AG09319 (cell line): ENCODE data around the gene FMN1.

Experiments
- DNase-seq: peaks from one replicate; pipeline ENCODE4 v3.0.0-alpha.2; 2010; ENCODE audit warnings: low read depth; ENCODE audit errors: extremely low read depth
- CTCF ChIP-seq: IDR thresholded peaks from 2 replicates; pipeline ENCODE4 v1.5.1; 2011; ENCODE audit warnings: low read depth, mild to moderate bottlenecking, inconsistent platforms, low read length, moderate library complexity

FMN1 gene

GRCh38 chr15:33234020-33234461, 39.5 kb upstream of the FMN1 start:
- peak; percentile 55 for TF ChIP-seq CTCF
- DNase-seq = peak; percentile 4

- no peak; the same call in 1 of the 2 replicates for TF ChIP-seq CTCF
- DNase-seq = no peak
Observed at GRCh38 chr15:33226559-33227181, 32.2 kb upstream of the FMN1 start.

GRCh38 chr15:33218071-33218491, 23.6 kb upstream of the FMN1 start:
- no peak for DNase-seq

GRCh38 chr15:33215941-33216872, 21.7 kb upstream of the FMN1 start:
- TF ChIP-seq CTCF = peak; percentile 46

More at GRCh38 chr15:33218071-33218491, 23.6 kb upstream of the FMN1 start:
- TF ChIP-seq CTCF = no peak

GRCh38 chr15:33211176-33211808, 16.8 kb upstream of the FMN1 start:
- no peak for TF ChIP-seq CTCF
- DNase-seq = no peak

More at GRCh38 chr15:33215941-33216872, 21.7 kb upstream of the FMN1 start:
- DNase-seq = no peak

- DNase-seq = no peak
- no peak for TF ChIP-seq CTCF
Observed at GRCh38 chr15:33209575-33210481, 15.3 kb upstream of the FMN1 start.
